Tongue (tissue), 3 donors: ENCODE measurements around the gene SVOPL. TPM values are rescaled to one million over a fixed set of nuclear protein-coding genes. Genes with fewer than 3 reads are reported as not detected.

Experiments used
- DNase-seq: peaks from one replicate; pipeline ENCODE4 v3.0.0-alpha.2; 2015
- small RNA-seq: library from RNA; depleted of rRNA; stranded (forward); fragments of <200 nt; gene quantifications from one replicate; pipeline ENCODE3, GENCODE V24; 2014; ENCODE audit warnings: low replicate concordance
- total RNA-seq: library from RNA; depleted of rRNA; stranded (reverse); fragments of >200 nt; gene quantifications from one replicate; pipeline ENCODE4 v1.2.3, GENCODE V29; 2014

SVOPL gene
- total RNA-seq, 1 donor from 2014 or later = 0.72 TPM

- no peak for DNase-seq
These were observed 145.5 kb downstream of the SVOPL start for GRCh38 chr7:138555684-138556083.

GRCh38 chr7:138554674-138555073, 146.5 kb downstream of the SVOPL start:
- DNase-seq = no peak

- no peak for DNase-seq
These were observed 147.4 kb downstream of the SVOPL start for GRCh38 chr7:138553805-138554204.

- DNase-seq = no peak
These were observed 150.1 kb downstream of the SVOPL start for GRCh38 chr7:138551102-138551501.

GRCh38 chr7:138550337-138550736, 150.8 kb downstream of the SVOPL start:
- no peak for DNase-seq

- DNase-seq = no peak
These were observed 152.1 kb downstream of the SVOPL start for GRCh38 chr7:138549082-138549481.

- DNase-seq = no peak
These were observed 154.3 kb downstream of the SVOPL start for GRCh38 chr7:138546829-138547228.

GRCh38 chr7:138546064-138546619, 155.0 kb downstream of the SVOPL start:
- no peak for DNase-seq

- no peak for DNase-seq
These were observed 156.0 kb downstream of the SVOPL start for GRCh38 chr7:138545123-138545522.

Small RNA genes within 50 kb of the gene (small RNA-seq; reads per million reads assigned to genes)
- gene RF00561 = not detected

Other genes with a start within 250 kb of the SVOPL start
- gene TRIM24, start 241.1 kb downstream of the SVOPL start, total RNA-seq = 19.0 TPM
- gene TMEM213, start 96.6 kb upstream of the SVOPL start, total RNA-seq = 0.51 TPM
- gene ATP6V0A4, start 96.8 kb upstream of the SVOPL start, total RNA-seq = 0.82 TPM